T-helper 2 cell treated with Interferon-gamma antibody and Interleukin-4, amounts not matched to agents 5 μg/mL and 100 μg/mL, for 36 hours (primary cell): ENCODE results near the gene TSHZ3.
A peak's percentile ranks its signal among the peaks of the same experiment; 100 is the strongest.

Experiments
- DNase-seq: peaks from one replicate; pipeline ENCODE4 v3.0.0; 2021; ENCODE audit warnings: low spot score
- H3K27ac Mint-ChIP-seq: one replicate; pipeline ENCODE4 v1.8.0; 2021; ENCODE audit warnings: mild to moderate bottlenecking, mixed read lengths
- H3K27me3 Mint-ChIP-seq: one replicate; pipeline ENCODE4 v1.8.0; 2021; ENCODE audit warnings: low read depth, mixed read lengths
- H3K36me3 Mint-ChIP-seq: one replicate; pipeline ENCODE4 v1.8.0; 2021; ENCODE audit warnings: low read depth, mixed read lengths
- H3K4me1 Mint-ChIP-seq: one replicate; pipeline ENCODE4 v1.8.0; 2021; ENCODE audit warnings: low read depth, mixed read lengths
- H3K4me3 Mint-ChIP-seq: one replicate; pipeline ENCODE4 v1.8.0; 2022; ENCODE audit warnings: mild to moderate bottlenecking, moderate library complexity, mixed read lengths
- H3K9me3 Mint-ChIP-seq: one replicate; pipeline ENCODE4 v1.8.0; 2021; ENCODE audit warnings: mixed read lengths

The TSHZ3 gene

GRCh38 chr19:31372246-31372781 lies 23.1 kb upstream of the TSHZ3 start:
- Mint-ChIP-seq H3K36me3 (no peaks in the 10 kb centered on the region), H3K9me3 (no peaks in the 10 kb centered on the region), H3K4me1 (peaks cover 3% of the 10 kb centered on the region), H3K4me3 (no peak overlapping the region), H3K27ac (no peak overlapping the region), H3K27me3 (peaks cover 3% of the 10 kb centered on the region)
- DNase-seq = no peak

GRCh38 chr19:31370216-31370615 lies 21.0 kb upstream of the TSHZ3 start:
- no peak overlapping the region for H3K27ac Mint-ChIP-seq
- H3K36me3 Mint-ChIP-seq = no peaks in the 10 kb centered on the region
- H3K9me3 Mint-ChIP-seq = no peaks in the 10 kb centered on the region
- DNase-seq = no peak
- peaks cover 3% of the 10 kb centered on the region for H3K4me1 Mint-ChIP-seq
- no peak overlapping the region for H3K4me3 Mint-ChIP-seq
- peaks cover 3% of the 10 kb centered on the region for H3K27me3 Mint-ChIP-seq

- Mint-ChIP-seq H3K4me3 (no peak overlapping the region), H3K27ac (no peak overlapping the region), H3K27me3 (peaks cover 13% of the 10 kb centered on the region)
Measured at GRCh38 chr19:31364963-31365362, 15.7 kb upstream of the TSHZ3 start.

GRCh38 chr19:31361728-31362127 lies 12.5 kb upstream of the TSHZ3 start:
- no peaks in the 10 kb centered on the region for H3K9me3 Mint-ChIP-seq
- H3K27ac Mint-ChIP-seq = no peak overlapping the region
- DNase-seq = no peak
- peaks cover 34% of the 10 kb centered on the region for H3K27me3 Mint-ChIP-seq
- H3K4me1 Mint-ChIP-seq = no peaks in the 10 kb centered on the region
- H3K36me3 Mint-ChIP-seq = no peaks in the 10 kb centered on the region
- no peak overlapping the region for H3K4me3 Mint-ChIP-seq

More at GRCh38 chr19:31364963-31365362, 15.7 kb upstream of the TSHZ3 start:
- Mint-ChIP-seq H3K4me1 (no peaks in the 10 kb centered on the region), H3K9me3 (no peaks in the 10 kb centered on the region), H3K36me3 (no peaks in the 10 kb centered on the region)
- no peak for DNase-seq

GRCh38 chr19:31357315-31357673 lies 8.1 kb upstream of the TSHZ3 start:
- H3K4me3 Mint-ChIP-seq = no peak overlapping the region
- H3K36me3 Mint-ChIP-seq = no peaks in the 10 kb centered on the region
- no peak for DNase-seq
- H3K27ac Mint-ChIP-seq = no peak overlapping the region
- no peaks in the 10 kb centered on the region for H3K9me3 Mint-ChIP-seq
- peaks cover 2% of the 10 kb centered on the region for H3K4me1 Mint-ChIP-seq
- H3K27me3 Mint-ChIP-seq = peaks cover 72% of the 10 kb centered on the region

GRCh38 chr19:31356587-31357314 lies 7.5 kb upstream of the TSHZ3 start:
- peak; percentile 59 for DNase-seq

GRCh38 chr19:31355665-31356289 lies 6.5 kb upstream of the TSHZ3 start:
- Mint-ChIP-seq H3K4me1 (peaks cover 7% of the 10 kb centered on the region), H3K27me3 (peaks cover 78% of the 10 kb centered on the region), H3K4me3 (no peak overlapping the region), H3K27ac (no peak overlapping the region), H3K36me3 (peaks cover 1% of the 10 kb centered on the region), H3K9me3 (no peaks in the 10 kb centered on the region)
- DNase-seq = no peak

More at GRCh38 chr19:31356587-31357314, 7.5 kb upstream of the TSHZ3 start:
- H3K4me1 Mint-ChIP-seq = peaks cover 5% of the 10 kb centered on the region
- H3K27ac Mint-ChIP-seq = no peak overlapping the region
- H3K9me3 Mint-ChIP-seq = no peaks in the 10 kb centered on the region
- H3K36me3 Mint-ChIP-seq = no peaks in the 10 kb centered on the region
- peaks cover 74% of the 10 kb centered on the region for H3K27me3 Mint-ChIP-seq
- H3K4me3 Mint-ChIP-seq = no peak overlapping the region

GRCh38 chr19:31354799-31355664 lies 5.8 kb upstream of the TSHZ3 start:
- no peaks in the 10 kb centered on the region for H3K9me3 Mint-ChIP-seq
- no peak overlapping the region for H3K4me3 Mint-ChIP-seq
- H3K27ac Mint-ChIP-seq = no peak overlapping the region
- H3K27me3 Mint-ChIP-seq = peaks cover 76% of the 10 kb centered on the region
- no peak for DNase-seq
- H3K36me3 Mint-ChIP-seq = peaks cover 1% of the 10 kb centered on the region
- peaks cover 7% of the 10 kb centered on the region for H3K4me1 Mint-ChIP-seq

GRCh38 chr19:31354316-31354715 lies 5.1 kb upstream of the TSHZ3 start:
- peaks cover 74% of the 10 kb centered on the region for H3K27me3 Mint-ChIP-seq
- no peak for DNase-seq
- no peak overlapping the region for H3K4me3 Mint-ChIP-seq
- H3K27ac Mint-ChIP-seq = no peak overlapping the region
- peaks cover 7% of the 10 kb centered on the region for H3K4me1 Mint-ChIP-seq
- no peaks in the 10 kb centered on the region for H3K9me3 Mint-ChIP-seq
- H3K36me3 Mint-ChIP-seq = peaks cover 1% of the 10 kb centered on the region

GRCh38 chr19:31353833-31354232 lies 4.6 kb upstream of the TSHZ3 start:
- peaks cover 7% of the 10 kb centered on the region for H3K4me1 Mint-ChIP-seq

GRCh38 chr19:31352782-31353651 lies 3.8 kb upstream of the TSHZ3 start:
- H3K27ac Mint-ChIP-seq = no peak overlapping the region
- peaks cover 1% of the 10 kb centered on the region for H3K36me3 Mint-ChIP-seq
- no peaks in the 10 kb centered on the region for H3K9me3 Mint-ChIP-seq
- peaks cover 12% of the 10 kb centered on the region for H3K4me1 Mint-ChIP-seq
- DNase-seq = no peak
- H3K4me3 Mint-ChIP-seq = no peak overlapping the region
- H3K27me3 Mint-ChIP-seq = peaks cover 76% of the 10 kb centered on the region

More at GRCh38 chr19:31353833-31354232, 4.6 kb upstream of the TSHZ3 start:
- H3K27ac Mint-ChIP-seq = no peak overlapping the region
- DNase-seq = no peak
- H3K36me3 Mint-ChIP-seq = peaks cover 1% of the 10 kb centered on the region
- H3K27me3 Mint-ChIP-seq = peaks cover 74% of the 10 kb centered on the region
- no peak overlapping the region for H3K4me3 Mint-ChIP-seq
- no peaks in the 10 kb centered on the region for H3K9me3 Mint-ChIP-seq

- H3K4me3 Mint-ChIP-seq = no peak overlapping the region
- H3K27ac Mint-ChIP-seq = no peak overlapping the region
- peaks cover 76% of the 10 kb centered on the region for H3K27me3 Mint-ChIP-seq
- peaks cover 1% of the 10 kb centered on the region for H3K36me3 Mint-ChIP-seq
- no peaks in the 10 kb centered on the region for H3K9me3 Mint-ChIP-seq
- DNase-seq = no peak
- peaks cover 16% of the 10 kb centered on the region for H3K4me1 Mint-ChIP-seq
Measured at GRCh38 chr19:31352296-31352781, 3.1 kb upstream of the TSHZ3 start.

GRCh38 chr19:31351855-31352195 lies 2.6 kb upstream of the TSHZ3 start:
- no peaks in the 10 kb centered on the region for H3K9me3 Mint-ChIP-seq
- no peak for DNase-seq
- H3K36me3 Mint-ChIP-seq = peaks cover 1% of the 10 kb centered on the region
- peaks cover 75% of the 10 kb centered on the region for H3K27me3 Mint-ChIP-seq
- peak overlapping the region; percentile 59 for H3K4me3 Mint-ChIP-seq
- H3K4me1 Mint-ChIP-seq = peaks cover 16% of the 10 kb centered on the region
- no peak overlapping the region for H3K27ac Mint-ChIP-seq
